NCI-H2196 treated with DMSO at 0.1 percent for 48 hours (cell line): ENCODE results near the gene DOCK10.
A peak's percentile ranks its signal among the peaks of the same experiment; 100 is the strongest.

Source experiments
- DNase-seq: peaks from one replicate; lab custom pipeline; 2025; ENCODE audit not compliant: unreplicated experiment; lab: John Stamatoyannopoulos, UW

The DOCK10 gene

GRCh38 chr2:224793946-224794345, 248.3 kb downstream of the DOCK10 start:
- no peak for DNase-seq

GRCh38 chr2:224786848-224787247, 255.4 kb downstream of the DOCK10 start:
- DNase-seq = no peak

- DNase-seq = no peak
Observed at GRCh38 chr2:224781400-224781799, 260.9 kb downstream of the DOCK10 start.

GRCh38 chr2:224780823-224781222, 261.4 kb downstream of the DOCK10 start:
- no peak for DNase-seq

- DNase-seq = no peak
Observed at GRCh38 chr2:224780106-224780505, 262.2 kb downstream of the DOCK10 start.

GRCh38 chr2:224778474-224778877, 263.8 kb downstream of the DOCK10 start:
- peak; percentile 9 for DNase-seq

GRCh38 chr2:224777559-224777930, 264.7 kb downstream of the DOCK10 start:
- DNase-seq = no peak

GRCh38 chr2:224776795-224777558, 265.3 kb downstream of the DOCK10 start:
- no peak for DNase-seq

- no peak for DNase-seq
Observed at GRCh38 chr2:224775647-224776046, 266.6 kb downstream of the DOCK10 start.

GRCh38 chr2:224774735-224775134, 267.5 kb downstream of the DOCK10 start:
- DNase-seq = no peak

GRCh38 chr2:224772494-224772893, 269.8 kb downstream of the DOCK10 start:
- DNase-seq = peak; percentile 12

GRCh38 chr2:224769489-224769888, 272.8 kb downstream of the DOCK10 start:
- DNase-seq = no peak

GRCh38 chr2:224764565-224765236, 277.6 kb downstream of the DOCK10 start:
- DNase-seq = no peak

- DNase-seq = no peak
Observed at GRCh38 chr2:224757934-224758548, 284.2 kb downstream of the DOCK10 start.

- no peak for DNase-seq
Observed at GRCh38 chr2:224753743-224754540, 288.3 kb downstream of the DOCK10 start.

- DNase-seq = no peak
Observed at GRCh38 chr2:224751996-224752698, 290.1 kb downstream of the DOCK10 start.

GRCh38 chr2:224749136-224749535, 293.1 kb downstream of the DOCK10 start:
- DNase-seq = no peak

- DNase-seq = no peak
Observed at GRCh38 chr2:224747765-224748164, 294.5 kb downstream of the DOCK10 start.

- no peak for DNase-seq
Observed at GRCh38 chr2:224736227-224736626, 306.0 kb downstream of the DOCK10 start.

GRCh38 chr2:224734949-224735348, 307.3 kb downstream of the DOCK10 start:
- no peak for DNase-seq

- DNase-seq = no peak
Observed at GRCh38 chr2:224731665-224732064, 310.6 kb downstream of the DOCK10 start.
